AG04450 (cell line): ENCODE results near the gene AFF3. TPM values are rescaled to one million over a fixed set of nuclear protein-coding genes. Genes with fewer than 3 reads are reported as not detected.
"Not testable (repeated sequence)": the region's sequence is repeated elsewhere in the genome, so short reads cannot be mapped to it uniquely, and the experiment has no call there.

ENCODE experiments used
- CTCF ChIA-PET: fragments of 300-600, 350-600 bp; formaldehyde crosslinking; extraction: SDS; loops from one replicate; lab custom pipeline; 2022; ENCODE audit warnings: antibody characterized with exemption, inconsistent platforms; lab: Charles Lee
- POLR2A ChIA-PET: fragments of 350-600 bp; formaldehyde crosslinking; extraction: SDS; loops from one replicate; lab custom pipeline; 2021; ENCODE audit warnings: antibody characterized with exemption, inconsistent platforms; lab: Yijun Ruan, JAX
- DNase-seq: peaks from one replicate; pipeline ENCODE4 v3.0.0-alpha.2; 2011; ENCODE audit warnings: low read depth, low spot score
- H3K27ac ChIP-seq: one replicate; pipeline ENCODE4 v1.5.1; 2012; ENCODE audit warnings: low read depth, low read length, control low read depth
- H3K27me3 ChIP-seq: one replicate; pipeline ENCODE4 v1.6.0; 2012; ENCODE audit warnings: low read length; ENCODE audit not compliant: control insufficient read depth, insufficient read depth
- H3K4me3 ChIP-seq: 2 replicates; pipeline ENCODE4 v1.5.1; 2011; ENCODE audit warnings: mild to moderate bottlenecking, low read depth, low read length, control low read depth
- H3K9me3 ChIP-seq: 2 replicates; pipeline ENCODE4 v1.5.1; 2012; ENCODE audit warnings: low read length; ENCODE audit not compliant: control insufficient read depth, insufficient read depth
- polyA plus RNA-seq: library from polyadenylated mRNA; depleted of rRNA; stranded (reverse); fragments of >200 nt; gene quantifications from 2 replicates; pipeline ENCODE4 v1.2.3, GENCODE V29; 2011

The AFF3 gene
- polyA plus RNA-seq, 1 experiment: 17.9 TPM

- H3K27me3 ChIP-seq, H3K9me3 ChIP-seq, CTCF ChIA-PET, H3K4me3 ChIP-seq, H3K27ac ChIP-seq, POLR2A ChIA-PET, DNase-seq: not testable (repeated sequence)
Observed at GRCh38 chr2:100102466-100103180, 39.8 kb downstream of the AFF3 start.

GRCh38 chr2:100098855-100099254 is 43.5 kb downstream of the AFF3 start:
- DNase-seq, H3K9me3 ChIP-seq, H3K4me3 ChIP-seq, H3K27me3 ChIP-seq, H3K27ac ChIP-seq, CTCF ChIA-PET, POLR2A ChIA-PET: not testable (repeated sequence)

- H3K27ac ChIP-seq, POLR2A ChIA-PET, DNase-seq, CTCF ChIA-PET, H3K9me3 ChIP-seq, H3K27me3 ChIP-seq, H3K4me3 ChIP-seq: not testable (repeated sequence)
Observed at GRCh38 chr2:100097611-100098294, 44.6 kb downstream of the AFF3 start.

- H3K27me3 ChIP-seq, DNase-seq, CTCF ChIA-PET, H3K9me3 ChIP-seq, H3K27ac ChIP-seq, POLR2A ChIA-PET, H3K4me3 ChIP-seq: not testable (repeated sequence)
Observed at GRCh38 chr2:100095845-100096244, 46.5 kb downstream of the AFF3 start.

- CTCF ChIA-PET, H3K9me3 ChIP-seq, POLR2A ChIA-PET, H3K27me3 ChIP-seq, DNase-seq, H3K27ac ChIP-seq, H3K4me3 ChIP-seq: not testable (repeated sequence)
Observed at GRCh38 chr2:100091807-100092206, 50.6 kb downstream of the AFF3 start.

- CTCF ChIA-PET, H3K9me3 ChIP-seq, DNase-seq, H3K27ac ChIP-seq, H3K27me3 ChIP-seq, H3K4me3 ChIP-seq, POLR2A ChIA-PET: not testable (repeated sequence)
Observed at GRCh38 chr2:100085744-100086143, 56.6 kb downstream of the AFF3 start.

- POLR2A ChIA-PET, CTCF ChIA-PET, H3K27me3 ChIP-seq, H3K4me3 ChIP-seq, H3K9me3 ChIP-seq, H3K27ac ChIP-seq, DNase-seq: not testable (repeated sequence)
Observed at GRCh38 chr2:100083421-100084216, 58.8 kb downstream of the AFF3 start.

GRCh38 chr2:100082302-100082978 is 60.0 kb downstream of the AFF3 start:
- H3K9me3 ChIP-seq, H3K27me3 ChIP-seq, DNase-seq, CTCF ChIA-PET, H3K27ac ChIP-seq, POLR2A ChIA-PET, H3K4me3 ChIP-seq: not testable (repeated sequence)
